ENCODE results near the gene SDR39U1.
"Not testable (repeated sequence)": the region's sequence is repeated elsewhere in the genome, so short reads cannot be mapped to it uniquely, and the experiment has no call there.

The SDR39U1 gene, protein sequence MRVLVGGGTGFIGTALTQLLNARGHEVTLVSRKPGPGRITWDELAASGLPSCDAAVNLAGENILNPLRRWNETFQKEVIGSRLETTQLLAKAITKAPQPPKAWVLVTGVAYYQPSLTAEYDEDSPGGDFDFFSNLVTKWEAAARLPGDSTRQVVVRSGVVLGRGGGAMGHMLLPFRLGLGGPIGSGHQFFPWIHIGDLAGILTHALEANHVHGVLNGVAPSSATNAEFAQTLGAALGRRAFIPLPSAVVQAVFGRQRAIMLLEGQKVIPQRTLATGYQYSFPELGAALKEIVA

DNA sequence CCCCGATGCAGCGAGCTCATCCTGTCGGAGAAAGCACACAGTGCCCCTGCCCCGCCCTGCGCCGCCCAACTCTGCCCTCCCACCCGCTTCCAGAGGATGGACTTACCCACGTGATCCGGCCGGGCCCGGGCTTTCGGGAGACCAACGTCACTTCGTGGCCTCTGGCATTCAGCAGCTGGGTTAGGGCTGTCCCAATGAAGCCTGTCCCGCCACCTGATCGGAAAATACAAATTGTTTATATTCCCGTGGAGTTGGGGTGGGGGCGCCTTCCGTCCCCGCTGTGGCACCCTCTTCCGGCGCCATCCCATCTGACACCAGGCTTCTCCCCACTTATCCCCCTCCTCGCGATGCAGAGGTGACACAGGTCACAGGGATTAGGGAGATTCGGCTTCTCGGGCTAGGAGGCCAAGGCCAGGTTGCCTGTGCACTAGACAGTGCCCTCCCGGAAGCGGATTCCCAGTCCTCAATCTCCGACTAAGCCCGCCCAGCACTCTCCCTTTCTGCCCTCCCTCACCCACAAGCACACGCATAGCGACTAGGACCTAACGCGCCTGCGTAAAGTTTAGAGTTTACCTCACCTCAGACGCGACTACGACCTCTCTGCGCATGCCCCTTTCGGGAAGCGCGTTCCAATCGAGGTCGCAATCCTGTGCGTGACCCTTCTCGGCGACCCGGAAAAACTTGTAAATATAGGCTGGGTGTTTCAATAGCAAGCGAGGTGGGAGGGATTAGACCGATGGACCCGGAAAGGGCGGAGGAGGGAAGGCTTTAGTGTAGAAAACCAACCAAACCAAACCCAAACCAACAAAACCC lies at the start of gene SDR39U1:
TSS of gene SDR39U1 (minus strand) at position 537 of the 813 bp plus-strand sequence. CDS start at position 530, 7 bp downstream.
- DNase-seq (ENCODE audit: low read depth, low spot score), result peak; percentile 95

DNA sequence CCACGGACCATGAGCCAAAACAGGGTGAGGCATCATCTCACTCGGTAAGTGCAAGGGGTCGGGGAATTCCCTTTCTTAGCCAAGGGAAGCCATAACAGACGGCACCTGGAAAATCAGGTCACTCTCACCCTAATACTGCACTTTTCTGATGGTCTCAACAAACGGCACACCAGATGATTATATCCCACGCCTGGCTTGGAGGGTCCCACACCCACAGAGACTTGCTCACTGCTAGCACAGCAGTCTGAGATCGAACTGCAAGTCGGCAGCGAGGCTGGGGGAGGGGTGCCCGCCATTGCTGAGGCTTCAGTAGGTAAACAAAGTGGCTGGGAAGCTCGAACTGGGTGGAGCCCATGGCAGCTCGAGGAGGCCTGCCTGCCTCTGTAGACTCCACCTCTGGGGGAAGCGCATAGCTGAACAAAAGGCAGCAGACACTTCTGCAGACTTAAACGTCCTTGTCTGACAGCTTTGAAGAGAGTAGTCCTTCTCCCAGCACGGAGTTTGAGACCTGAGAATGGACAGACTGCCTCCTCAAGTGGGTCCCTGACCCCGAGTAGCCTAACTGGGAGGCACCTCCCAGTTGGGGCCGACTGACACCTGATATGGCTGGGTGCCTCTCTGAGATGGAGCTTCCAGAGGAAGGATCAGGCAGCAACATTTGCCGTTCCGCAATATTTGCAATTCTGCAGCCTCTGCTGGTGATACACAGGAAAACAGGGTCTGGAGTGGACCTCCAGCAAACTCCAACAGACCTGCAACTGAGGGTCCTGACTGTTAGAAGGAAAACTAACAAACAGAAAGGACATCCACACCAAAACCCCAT lies 49.2 kb upstream of the SDR39U1 start:
- not testable (repeated sequence) for DNase-seq (ENCODE audit: low read depth, low spot score)

DNA sequence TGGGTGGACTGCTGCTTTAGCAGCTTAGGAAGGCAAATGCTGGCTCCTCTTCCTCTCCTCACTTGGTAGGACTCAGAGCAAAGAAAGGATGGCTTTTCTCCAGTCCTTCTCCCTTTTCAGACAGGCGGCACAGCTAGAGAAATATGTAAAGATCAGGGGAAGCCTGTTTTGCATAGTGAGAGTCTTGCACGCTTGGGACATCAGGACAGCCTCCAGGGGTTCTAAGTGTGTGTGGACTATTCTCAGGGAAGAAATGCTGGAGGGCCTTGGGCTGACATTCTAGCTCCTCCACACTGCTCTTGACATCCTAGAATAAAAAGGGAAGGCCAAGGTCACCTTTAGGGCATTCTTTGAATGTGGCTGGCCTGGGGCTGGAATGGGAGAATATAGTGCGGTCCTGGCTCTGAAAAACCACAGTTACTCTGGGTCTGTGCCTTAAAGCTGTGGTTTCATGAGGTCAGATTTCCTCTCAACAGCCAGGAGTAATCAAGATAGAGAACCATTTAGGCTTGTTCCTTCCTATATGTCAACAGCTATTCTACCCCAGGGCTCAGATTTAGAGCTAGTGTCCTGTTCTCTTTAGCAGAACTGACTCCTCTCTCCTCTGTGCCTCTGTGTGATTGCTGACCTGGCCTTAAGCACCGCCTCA lies 41.2 kb upstream of the SDR39U1 start:
- DNase-seq (ENCODE audit: low read depth, low spot score), result no peak

DNA sequence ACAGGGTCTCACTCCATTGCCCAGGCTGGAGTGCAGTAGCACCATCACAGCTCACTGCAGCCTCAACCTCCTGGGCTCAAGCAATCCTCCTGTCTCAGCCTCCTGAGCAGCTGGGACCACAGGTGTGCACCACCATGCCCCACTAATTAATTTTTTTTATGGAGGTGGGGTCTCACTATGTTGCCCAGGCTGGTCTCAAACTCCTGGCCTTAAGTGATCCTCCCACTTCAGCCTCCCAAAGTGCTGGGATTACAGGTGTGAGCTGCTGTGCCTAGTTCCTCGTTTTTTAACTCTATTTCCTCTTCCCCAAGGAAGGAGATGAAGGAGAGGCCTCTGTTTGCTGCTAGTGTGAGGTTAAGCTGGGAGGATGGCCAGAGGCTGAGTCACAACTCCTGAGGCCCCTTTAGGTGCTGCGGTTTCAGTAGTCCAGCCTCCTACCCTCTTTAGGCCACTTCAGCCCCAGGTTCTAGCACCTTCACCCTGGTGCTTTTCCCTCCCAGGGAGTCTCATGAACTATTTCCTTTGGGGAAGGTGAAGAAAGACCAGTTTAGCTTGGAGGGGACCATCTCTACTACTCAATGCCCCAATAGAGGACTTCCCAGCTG lies 40.2 kb upstream of the SDR39U1 start:
- not testable (repeated sequence) for DNase-seq (ENCODE audit: low read depth, low spot score)

DNA sequence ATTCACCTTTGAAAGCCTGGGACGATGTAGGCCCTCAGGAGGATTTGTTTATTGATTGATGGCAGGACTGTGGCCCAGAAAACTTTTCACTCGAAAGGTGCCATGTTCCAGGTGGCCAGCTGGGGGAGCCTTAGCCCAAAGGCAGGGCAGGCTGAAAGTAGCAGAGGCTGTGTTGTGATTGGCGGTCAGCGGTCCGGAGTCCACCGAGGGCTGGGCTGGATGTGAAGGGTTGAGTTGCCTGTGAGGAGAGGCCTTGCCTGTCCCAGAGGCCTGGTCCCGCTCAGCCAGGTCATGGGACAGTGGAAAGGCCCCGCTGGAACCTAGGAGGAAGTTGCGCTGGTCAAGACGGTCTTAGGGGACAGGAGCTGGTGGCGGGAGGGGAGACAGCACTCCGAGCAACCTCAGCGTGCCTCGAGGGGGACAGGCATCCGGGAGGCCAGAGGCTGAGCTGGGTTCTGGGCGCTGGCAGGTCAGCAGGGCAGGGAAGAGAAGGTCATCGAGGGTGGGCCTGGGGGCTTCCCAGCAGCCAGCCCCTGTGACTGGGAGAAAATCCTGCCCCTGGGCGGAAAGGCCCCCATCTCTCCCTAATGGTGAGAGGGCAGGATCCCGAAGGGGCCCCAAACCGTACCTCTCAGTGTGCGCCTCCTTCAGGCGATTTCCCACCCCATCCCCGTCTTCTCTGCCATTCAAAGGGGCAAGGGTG lies 39.2 kb upstream of the SDR39U1 start:
- peak; percentile 17 for DNase-seq (ENCODE audit: low read depth, low spot score)

DNA sequence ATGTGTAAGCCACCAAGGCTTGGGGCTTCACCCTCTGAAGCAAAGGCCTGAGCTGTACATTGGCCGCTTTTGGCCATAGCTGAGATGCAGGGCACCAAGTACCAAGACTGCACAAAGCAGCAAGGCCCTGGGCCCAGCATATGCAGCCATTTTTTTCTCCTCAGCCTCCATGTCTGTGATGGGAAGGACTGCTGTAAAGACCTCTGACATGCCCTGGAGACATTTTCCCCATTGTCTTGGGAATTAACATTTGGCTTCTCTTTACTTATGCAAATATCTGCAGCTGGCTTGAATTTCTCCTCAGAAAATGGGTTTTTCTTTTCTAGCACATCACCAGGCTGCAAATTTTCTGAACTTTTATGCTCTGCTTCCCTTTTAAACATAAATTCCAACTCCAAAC lies 37.4 kb upstream of the SDR39U1 start:
- DNase-seq (ENCODE audit: low read depth, low spot score), result not testable (repeated sequence)

DNA sequence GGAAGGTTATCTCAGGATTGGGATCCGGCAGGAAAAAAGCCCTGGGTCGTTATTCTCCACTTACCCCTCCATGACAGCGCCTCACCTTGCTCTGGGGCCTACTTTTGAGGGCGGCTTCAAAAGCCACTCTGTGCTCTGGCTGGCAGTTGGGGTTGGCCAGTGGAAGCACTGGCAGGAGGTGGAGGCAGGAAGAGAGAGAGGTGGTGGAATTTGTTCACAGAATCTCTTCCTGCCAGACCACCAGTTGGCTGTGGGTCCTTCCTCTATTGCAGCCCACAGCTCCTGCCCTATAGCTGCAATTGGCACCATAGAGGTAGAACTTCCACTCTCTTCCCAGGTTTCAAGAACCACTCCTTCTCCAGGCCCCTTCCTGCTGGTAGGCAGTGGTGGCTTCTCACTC lies 32.7 kb upstream of the SDR39U1 start:
- DNase-seq (ENCODE audit: low read depth, low spot score), result no peak

DNA sequence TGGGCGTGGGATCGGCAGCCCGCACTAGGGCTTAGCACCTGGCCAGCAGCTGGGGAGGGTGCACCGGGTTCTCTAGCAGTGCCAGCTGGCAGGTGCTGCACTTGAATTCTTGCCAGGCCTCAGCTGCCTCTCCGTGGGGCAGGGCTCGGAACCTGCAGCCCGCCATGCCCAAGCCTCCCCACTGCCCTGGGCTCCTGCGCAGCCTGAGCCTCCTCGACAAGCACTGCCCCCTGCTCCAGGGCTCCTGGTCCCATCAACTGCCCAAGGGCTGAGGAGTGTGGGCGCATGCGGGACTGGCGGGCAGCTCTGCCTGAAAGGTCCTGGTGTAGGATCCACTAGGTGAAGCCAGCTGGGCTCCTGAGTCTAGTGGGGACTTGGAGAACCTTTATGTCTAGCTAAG lies 30.6 kb upstream of the SDR39U1 start:
- no peak for DNase-seq (ENCODE audit: low read depth, low spot score)

DNA sequence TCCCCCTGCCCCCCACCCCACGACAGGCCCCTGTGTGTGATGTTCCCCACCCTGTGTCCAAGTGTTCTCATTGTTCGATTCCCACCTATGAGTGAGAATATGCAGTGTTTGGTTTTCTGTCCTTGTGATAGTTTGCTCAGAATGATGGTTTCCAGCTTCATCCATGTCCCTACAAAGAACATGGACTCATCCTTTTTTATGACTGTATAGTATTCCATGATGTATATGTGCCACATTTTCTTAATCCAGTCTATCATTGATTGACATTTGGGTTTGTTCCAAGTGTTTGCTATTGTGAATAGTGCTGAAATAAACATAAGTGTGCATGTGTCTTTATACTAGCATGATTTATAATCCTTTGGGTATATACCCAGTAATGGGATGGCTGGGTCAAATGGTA lies 27.9 kb upstream of the SDR39U1 start:
- DNase-seq (ENCODE audit: low read depth, low spot score), result not testable (repeated sequence)

DNA sequence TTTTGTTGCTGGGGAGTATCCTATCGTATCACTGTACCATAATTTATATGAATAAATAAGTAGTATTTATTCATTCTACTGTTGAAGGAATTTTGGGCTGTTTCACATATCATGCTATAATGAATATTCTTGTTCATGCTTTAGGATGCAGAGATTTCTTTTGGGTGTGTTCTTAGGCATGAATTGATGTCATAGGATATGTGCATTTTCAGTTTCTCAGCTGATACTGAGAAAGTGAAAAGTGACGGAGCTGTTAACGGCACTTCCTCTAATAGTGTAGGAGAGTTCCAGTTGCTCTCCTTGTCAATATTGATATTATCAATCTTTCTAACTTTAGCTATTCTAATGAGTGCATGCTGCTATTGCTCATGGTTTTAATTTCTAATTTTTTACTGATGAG lies 23.2 kb upstream of the SDR39U1 start:
- DNase-seq (ENCODE audit: low read depth, low spot score), result no peak

DNA sequence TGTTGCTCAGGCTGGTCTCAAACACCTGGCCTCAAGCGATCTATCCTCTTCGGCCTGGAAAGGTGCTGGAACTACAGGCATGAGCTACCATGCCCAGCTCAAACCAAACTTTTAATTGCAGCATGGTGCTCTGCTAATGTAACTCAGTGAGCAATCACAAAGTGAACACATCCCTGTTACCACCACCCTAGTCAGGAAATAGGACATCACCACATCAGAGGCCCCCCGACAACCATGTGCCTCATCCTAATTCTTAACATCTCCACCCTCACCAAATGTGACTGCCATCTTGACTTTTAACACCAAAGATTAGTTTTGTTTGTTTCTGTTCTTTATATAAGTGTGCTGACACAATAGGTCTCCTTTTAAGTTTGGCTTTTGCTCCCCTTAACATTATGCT lies 22.8 kb upstream of the SDR39U1 start:
- no peak for DNase-seq (ENCODE audit: low read depth, low spot score)

DNA sequence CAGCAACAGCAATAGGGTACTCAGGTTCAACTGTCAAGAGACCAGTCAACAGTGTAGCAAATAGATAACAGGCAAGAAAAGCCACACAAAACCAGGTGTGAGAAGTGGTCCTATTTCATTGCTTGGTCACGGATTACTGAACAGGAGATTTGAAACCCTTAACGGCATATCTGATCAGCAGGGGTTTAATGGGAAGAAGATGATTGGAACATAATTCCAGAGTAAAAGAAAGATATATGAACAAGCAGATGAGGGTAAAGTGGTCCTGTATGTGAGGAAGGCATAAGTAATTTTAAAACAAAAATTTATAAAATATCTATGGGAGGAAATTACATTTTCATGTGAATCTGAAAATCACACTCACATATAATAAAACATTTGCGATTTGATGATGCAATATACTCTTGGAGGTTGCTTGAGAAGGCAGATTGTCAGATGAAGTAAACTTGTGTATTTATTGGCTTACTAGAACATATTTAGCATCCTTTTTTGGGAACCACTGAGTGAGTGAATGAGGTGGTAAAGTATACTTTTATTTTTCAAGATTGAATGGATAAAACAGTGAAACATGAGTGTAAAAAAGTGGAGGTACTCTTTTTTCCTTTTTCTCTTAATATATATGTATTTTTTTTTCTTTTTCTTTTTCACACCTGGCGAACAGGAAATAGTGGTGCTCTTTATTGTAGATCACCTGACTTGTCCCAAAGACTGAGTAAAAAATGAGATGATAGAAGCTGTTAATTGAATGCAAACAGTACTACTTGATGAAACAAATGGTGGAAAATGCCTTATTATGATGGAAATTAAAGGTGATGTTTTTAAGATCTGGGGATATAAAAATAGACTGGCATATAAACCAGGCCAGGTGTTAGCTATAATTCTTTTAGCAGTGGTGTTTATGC lies 21.6 kb upstream of the SDR39U1 start:
- no peak for DNase-seq (ENCODE audit: low read depth, low spot score)

DNA sequence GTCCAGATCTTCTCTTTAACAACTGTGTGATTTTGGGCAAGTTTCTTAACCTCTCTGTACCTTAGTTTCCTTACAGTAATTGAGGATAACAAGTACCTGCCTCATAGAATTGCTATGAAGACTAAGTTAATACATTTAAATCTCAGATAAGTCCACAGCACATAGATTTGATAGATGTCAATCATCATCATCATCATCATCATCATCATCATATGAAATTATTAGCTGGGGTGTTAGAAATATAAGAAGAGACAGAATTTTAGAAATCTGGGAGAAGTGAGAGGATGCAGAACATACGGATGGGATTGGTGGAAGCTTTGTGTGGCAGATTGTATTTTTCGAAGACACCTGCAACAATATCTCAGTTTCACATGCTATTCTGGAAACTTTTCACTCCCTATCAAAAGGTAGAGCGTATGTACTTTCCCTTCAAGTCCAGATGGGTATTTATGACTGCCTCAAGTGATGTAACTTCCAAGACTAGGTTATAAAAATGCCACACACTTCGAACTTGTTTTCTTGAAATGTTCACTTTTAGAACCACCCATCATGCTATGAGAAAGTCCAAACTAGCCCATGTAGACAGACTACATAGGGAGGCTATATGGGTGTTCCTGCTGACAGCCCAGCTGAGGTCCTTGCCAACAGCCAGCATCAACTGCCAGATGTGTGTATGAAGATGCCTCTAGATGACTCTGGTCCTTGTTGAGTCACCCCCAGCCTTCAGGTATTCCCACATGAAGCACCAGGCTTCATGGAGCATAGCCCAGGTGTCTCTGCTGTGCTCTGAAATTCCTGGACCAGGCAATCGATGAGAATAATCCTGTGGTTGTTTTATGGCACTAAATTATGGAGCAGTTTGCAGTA lies 20.7 kb upstream of the SDR39U1 start:
- no peak for DNase-seq (ENCODE audit: low read depth, low spot score)

DNA sequence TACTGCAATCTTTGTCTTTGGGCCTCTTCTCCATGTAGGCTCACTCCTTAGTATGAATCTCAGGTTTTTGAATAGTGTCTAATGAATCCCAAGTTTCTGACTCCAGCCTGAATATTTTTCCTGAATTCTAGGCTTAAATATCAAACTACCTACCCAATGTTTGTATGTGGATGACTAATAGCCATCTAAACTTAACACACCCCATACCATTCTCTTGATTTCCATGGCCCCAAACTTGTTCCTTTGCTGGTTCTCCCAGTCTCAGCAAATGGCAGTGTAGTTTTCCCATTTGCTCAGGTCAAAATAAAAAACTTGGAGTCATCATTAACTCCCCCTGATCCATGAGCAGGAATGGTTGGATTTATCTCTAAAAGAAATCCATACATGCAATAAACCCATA lies 18.8 kb upstream of the SDR39U1 start:
- no peak for DNase-seq (ENCODE audit: low read depth, low spot score)

DNA sequence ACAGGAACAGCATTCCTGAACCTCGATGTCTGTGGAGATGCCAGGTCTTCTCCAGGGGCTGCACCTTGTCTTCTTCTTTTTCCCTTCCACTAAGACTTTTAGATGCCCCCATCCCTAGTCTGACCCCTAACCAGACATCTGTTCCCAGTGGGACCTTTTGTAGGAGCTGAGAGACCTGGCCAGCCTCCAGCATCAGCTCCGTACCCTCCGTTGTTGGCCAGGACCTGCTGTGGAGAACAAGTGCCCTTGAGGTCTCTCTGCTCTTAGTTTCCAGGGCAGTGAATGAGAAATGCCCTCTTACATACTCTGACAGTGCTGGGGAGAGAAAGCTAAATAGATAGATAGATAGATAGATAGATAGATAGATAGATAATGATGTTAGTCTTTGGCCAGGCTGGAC lies 16.8 kb upstream of the SDR39U1 start:
- no peak for DNase-seq (ENCODE audit: low read depth, low spot score)

DNA sequence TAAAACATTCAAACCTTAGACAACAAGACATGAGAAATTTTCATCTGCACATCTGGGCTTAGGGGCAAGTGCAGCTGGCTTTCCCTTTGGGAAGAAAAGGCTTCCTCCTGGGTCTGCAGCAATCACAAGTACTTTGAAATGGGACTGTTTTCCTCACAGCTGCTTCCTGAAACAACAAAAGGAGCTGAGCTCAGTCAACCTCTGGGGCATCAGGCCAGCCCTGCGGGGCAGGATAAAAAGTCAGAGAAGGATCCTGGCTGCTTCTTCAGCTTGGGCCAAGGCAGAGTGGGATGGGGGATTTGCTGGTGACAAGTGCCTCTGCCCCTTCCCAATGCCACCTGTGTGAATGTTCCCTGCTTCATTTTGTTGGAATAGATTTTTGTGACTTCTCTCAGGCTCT lies 16.2 kb upstream of the SDR39U1 start:
- no peak for DNase-seq (ENCODE audit: low read depth, low spot score)

DNA sequence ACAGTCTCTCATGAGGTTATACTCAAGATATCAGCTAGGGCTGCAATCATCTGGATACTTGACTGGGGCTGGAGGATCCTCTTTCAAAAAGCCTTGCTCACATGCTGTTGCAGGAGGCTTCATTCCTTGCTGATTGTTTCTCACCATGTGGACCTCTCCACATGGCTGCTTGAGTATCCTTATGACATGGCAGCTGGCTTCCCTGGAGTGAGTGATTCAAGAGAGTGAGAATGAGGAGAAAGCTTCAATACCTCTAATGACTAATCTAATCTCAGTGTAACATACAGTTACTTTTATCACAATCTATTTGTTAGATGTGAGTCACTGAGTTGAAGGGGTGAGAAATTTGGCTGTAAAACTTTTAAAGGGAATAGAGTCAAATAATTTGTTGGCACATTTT lies 14.4 kb upstream of the SDR39U1 start:
- DNase-seq (ENCODE audit: low read depth, low spot score), result no peak

DNA sequence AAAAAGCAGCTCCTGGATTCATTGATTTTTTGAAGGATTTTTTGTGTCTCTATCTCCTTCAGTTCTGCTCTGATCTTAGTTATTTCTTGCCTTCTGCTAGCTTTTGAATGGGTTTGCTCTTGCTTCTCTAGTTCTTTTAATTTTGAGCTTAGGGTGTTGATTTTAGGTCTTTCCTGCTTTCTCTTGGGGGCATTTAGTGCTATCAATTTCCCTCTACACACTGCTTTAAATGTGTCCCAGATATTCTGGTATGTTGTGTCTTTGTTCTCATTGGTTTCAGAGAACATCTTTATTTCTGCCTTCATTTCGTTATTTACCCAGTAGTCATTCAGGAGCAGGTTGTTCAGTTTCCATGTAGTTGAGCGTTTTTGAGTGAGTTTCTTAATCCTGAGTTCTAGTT lies 8.3 kb upstream of the SDR39U1 start:
- not testable (repeated sequence) for DNase-seq (ENCODE audit: low read depth, low spot score)

Data from activated naive CD8-positive, alpha-beta T cell treated with anti-CD3 and anti-CD28 coated beads, Interleukin-2, amount 50 U/mL, for 16 hours (primary cell).